Brain microvascular endothelial cell (primary cell): ENCODE results near the gene TMEM168.

Experiments used
- DNase-seq: peaks from one replicate; pipeline ENCODE4 v3.0.0-alpha.2; 2020
- H3K27ac ChIP-seq: fragments of 250-450 bp; sonication (Bioruptor Pico); 2 replicates; pipeline ENCODE4 v1.5.1; 2020; ENCODE audit warnings: mild to moderate bottlenecking, moderate library complexity
- H3K27me3 ChIP-seq: fragments of 250-450 bp; sonication (Bioruptor Pico); replicated peaks from 2 replicates; pipeline ENCODE4 v1.5.1; 2020; ENCODE audit warnings: mild to moderate bottlenecking
- H3K36me3 ChIP-seq: fragments of 250-450 bp; sonication (Bioruptor Pico); replicated peaks from 2 replicates; pipeline ENCODE4 v1.5.1; 2020; ENCODE audit warnings: mild to moderate bottlenecking
- H3K4me3 ChIP-seq: 2 replicates; pipeline ENCODE4 v1.5.1; 2011; ENCODE audit warnings: low read depth, mild to moderate bottlenecking, control low read depth, low read length, moderate library complexity
- CTCF ChIP-seq: IDR thresholded peaks from 2 replicates; pipeline ENCODE4 v1.5.1; 2011; ENCODE audit warnings: low read depth, mild to moderate bottlenecking, moderate library complexity, low read length, control low read depth, inconsistent platforms; ENCODE audit errors: missing control alignments
- in situ Hi-C: cut with HindIII; loops from 2 replicates; pipeline ENCODE4 v1.10.0; 2017; ENCODE audit warnings: low sequenced_read_pairs, low pct_ligation_motif_present

TMEM168 gene

GRCh38 chr7:112759905-112760304 lies 30.3 kb downstream of the TMEM168 start:
- Histone ChIP-seq H3K4me3 (no peak overlapping the region), H3K36me3 (no peaks in the 10 kb centered on the region), H3K27me3 (no peaks in the 10 kb centered on the region), H3K27ac (no peak overlapping the region)
- in situ Hi-C loops = no loop called here
- no peak for TF ChIP-seq CTCF
- no peak for DNase-seq

- H3K27me3 ChIP-seq = no peaks in the 10 kb centered on the region
- DNase-seq = no peak
- H3K4me3 ChIP-seq = no peak overlapping the region
- no peaks in the 10 kb centered on the region for H3K36me3 ChIP-seq
- in situ Hi-C loops = no loop called here
- no peak overlapping the region for H3K27ac ChIP-seq
- no peak for TF ChIP-seq CTCF
Observed at GRCh38 chr7:112757337-112757736, 32.9 kb downstream of the TMEM168 start.

- no peak for TF ChIP-seq CTCF
- in situ Hi-C loops = no loop called here
Observed at GRCh38 chr7:112753298-112753697, 36.9 kb downstream of the TMEM168 start.

GRCh38 chr7:112752576-112752975 lies 37.6 kb downstream of the TMEM168 start:
- no peaks in the 10 kb centered on the region for H3K27me3 ChIP-seq
- no peaks in the 10 kb centered on the region for H3K36me3 ChIP-seq
- no peak for TF ChIP-seq CTCF
- no peak overlapping the region for H3K27ac ChIP-seq
- in situ Hi-C loops = no loop called here
- no peak overlapping the region for H3K4me3 ChIP-seq
- DNase-seq = no peak

More at GRCh38 chr7:112753298-112753697, 36.9 kb downstream of the TMEM168 start:
- H3K27ac ChIP-seq = no peak overlapping the region
- DNase-seq = no peak
- H3K4me3 ChIP-seq = no peak overlapping the region
- no peaks in the 10 kb centered on the region for H3K36me3 ChIP-seq
- no peaks in the 10 kb centered on the region for H3K27me3 ChIP-seq

GRCh38 chr7:112749775-112750174 lies 40.4 kb downstream of the TMEM168 start:
- H3K36me3 ChIP-seq = no peaks in the 10 kb centered on the region
- no peak overlapping the region for H3K4me3 ChIP-seq
- no peaks in the 10 kb centered on the region for H3K27me3 ChIP-seq
- peak; percentile 16 for TF ChIP-seq CTCF
- DNase-seq = no peak
- in situ Hi-C loops = no loop called here
- no peak overlapping the region for H3K27ac ChIP-seq

- in situ Hi-C loops = no loop called here
- Histone ChIP-seq H3K36me3 (no peaks in the 10 kb centered on the region), H3K27me3 (no peaks in the 10 kb centered on the region), H3K27ac (no peak overlapping the region), H3K4me3 (no peak overlapping the region)
- no peak for DNase-seq
- TF ChIP-seq CTCF = no peak
Observed at GRCh38 chr7:112748381-112748780, 41.8 kb downstream of the TMEM168 start.
